Measurements from ENCODE around the gene CXCR4.

DNA sequence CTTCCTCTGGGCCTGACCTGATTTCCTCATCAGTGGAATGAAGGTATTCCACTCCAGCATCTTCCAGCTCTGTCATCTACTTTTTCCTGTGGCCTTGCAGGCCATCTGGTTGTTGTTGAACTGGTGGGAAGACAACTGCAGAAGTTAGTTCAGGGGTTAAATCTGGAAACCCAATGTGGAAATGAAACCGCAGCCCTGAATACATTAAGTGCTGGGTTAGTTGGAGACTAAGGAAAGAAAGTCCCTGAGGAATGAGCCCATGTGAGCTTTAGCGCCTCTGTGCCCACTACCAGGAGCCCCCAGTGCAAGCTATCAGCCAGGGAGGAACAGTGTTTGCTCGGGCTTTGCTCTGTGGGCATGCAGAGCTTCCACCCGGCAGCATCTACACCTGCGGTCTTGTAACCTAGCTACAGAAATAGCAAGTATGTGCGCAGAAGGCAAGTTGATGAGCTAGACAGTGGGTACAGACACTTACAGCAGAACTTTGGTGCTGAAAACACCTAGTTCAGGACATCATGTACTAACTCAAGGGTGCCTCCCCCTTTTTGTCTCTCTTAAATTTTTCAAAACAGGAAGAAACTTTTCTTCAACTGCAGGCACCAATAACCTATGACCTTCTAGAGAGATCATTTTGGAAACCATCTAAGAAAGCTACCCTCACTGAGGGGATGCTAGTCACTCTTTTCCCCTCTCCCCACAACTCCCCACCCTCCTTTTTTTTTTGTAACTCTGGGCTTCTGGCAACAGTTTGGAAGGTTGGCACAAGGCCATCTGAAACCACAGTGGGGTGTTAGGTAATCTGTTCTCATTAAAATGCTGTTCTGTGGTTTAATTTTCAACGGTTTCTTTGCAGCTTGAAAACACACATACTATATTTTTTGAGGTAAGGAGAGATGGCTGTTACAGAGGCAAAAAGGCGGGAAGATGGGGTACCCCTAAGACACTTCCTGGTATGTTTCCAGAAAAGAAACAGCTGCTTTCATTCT, 18.3 kb upstream of the CXCR4 start:
- TF ChIP-seq CREB1 (CRISPR knock-in tag; IDR thresholded peaks at IDR 0.05; ENCODE audit: low read depth) (no peak), EZH2 (IDR thresholded peaks at IDR 0.05; ENCODE audit: low read depth, unreplicated experiment) (no peak)
- TF ChIP-seq, protein P1, sequence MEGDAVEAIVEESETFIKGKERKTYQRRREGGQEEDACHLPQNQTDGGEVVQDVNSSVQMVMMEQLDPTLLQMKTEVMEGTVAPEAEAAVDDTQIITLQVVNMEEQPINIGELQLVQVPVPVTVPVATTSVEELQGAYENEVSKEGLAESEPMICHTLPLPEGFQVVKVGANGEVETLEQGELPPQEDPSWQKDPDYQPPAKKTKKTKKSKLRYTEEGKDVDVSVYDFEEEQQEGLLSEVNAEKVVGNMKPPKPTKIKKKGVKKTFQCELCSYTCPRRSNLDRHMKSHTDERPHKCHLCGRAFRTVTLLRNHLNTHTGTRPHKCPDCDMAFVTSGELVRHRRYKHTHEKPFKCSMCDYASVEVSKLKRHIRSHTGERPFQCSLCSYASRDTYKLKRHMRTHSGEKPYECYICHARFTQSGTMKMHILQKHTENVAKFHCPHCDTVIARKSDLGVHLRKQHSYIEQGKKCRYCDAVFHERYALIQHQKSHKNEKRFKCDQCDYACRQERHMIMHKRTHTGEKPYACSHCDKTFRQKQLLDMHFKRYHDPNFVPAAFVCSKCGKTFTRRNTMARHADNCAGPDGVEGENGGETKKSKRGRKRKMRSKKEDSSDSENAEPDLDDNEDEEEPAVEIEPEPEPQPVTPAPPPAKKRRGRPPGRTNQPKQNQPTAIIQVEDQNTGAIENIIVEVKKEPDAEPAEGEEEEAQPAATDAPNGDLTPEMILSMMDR (conservative IDR thresholded peaks at IDR 0.05; ENCODE audit: low read depth in 2 of 2): no peak
